ENCODE results near the gene PPP1R9B.

The PPP1R9B gene

DNA sequence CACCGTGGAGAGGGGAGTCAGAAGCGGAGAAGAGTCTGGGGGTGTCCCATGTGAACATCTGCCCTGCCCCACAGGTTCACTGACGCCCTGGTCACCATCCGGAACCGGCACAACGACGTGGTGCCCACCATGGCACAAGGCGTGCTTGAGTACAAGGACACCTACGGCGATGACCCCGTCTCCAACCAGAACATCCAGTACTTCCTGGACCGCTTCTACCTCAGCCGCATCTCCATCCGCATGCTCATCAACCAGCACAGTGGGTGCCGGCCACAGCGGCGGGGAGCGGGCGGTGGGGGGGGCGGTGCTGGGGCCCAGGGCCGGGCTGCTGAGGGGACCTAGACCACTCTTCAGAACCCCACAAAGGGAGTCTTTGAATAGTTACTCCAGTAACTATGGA is 44.7 kb downstream of the PPP1R9B start:
- no peak for DNase-seq (ENCODE audit: low read depth)

DNA sequence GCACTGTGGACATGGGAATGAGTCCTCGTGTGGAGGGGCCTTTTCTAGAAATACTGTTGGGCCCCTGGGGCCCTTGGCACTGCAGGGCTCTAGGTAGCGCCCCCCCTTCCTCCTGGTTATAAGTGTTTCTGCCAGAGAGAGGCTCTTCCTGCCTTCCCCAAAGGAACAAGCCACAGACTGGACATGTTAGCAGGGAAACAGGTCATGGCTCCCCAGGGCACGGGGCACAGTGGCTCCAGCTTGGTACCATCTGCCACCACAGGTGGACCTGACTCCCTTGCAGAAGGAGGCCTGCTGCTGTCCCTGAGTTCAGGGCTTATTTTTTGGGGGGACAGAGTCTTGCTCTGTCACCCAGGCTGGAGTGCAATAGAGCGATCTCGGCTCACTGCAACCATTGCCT is 46.5 kb downstream of the PPP1R9B start:
- no peak for DNase-seq (ENCODE audit: low read depth)

DNA sequence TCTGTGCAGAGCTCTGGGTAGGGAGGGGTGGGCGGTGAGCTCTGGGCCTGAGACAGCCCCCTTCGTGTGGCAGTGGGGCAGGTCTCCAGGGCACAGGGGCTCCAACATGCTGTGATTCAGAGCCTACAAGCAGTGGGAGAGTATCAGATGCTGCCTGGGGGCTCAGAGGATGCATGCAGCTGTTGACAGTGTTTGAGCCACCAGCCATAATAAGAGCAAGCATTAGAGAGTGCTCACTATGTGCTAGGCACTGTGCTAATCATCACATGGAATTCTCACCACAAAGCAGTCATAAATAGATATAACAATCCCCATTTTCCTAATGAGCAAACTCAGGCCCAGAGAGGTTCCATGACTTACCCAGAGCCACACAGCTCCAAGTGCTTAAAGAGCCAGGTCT is 47.2 kb downstream of the PPP1R9B start:
- no peak for DNase-seq (ENCODE audit: low read depth)

DNA sequence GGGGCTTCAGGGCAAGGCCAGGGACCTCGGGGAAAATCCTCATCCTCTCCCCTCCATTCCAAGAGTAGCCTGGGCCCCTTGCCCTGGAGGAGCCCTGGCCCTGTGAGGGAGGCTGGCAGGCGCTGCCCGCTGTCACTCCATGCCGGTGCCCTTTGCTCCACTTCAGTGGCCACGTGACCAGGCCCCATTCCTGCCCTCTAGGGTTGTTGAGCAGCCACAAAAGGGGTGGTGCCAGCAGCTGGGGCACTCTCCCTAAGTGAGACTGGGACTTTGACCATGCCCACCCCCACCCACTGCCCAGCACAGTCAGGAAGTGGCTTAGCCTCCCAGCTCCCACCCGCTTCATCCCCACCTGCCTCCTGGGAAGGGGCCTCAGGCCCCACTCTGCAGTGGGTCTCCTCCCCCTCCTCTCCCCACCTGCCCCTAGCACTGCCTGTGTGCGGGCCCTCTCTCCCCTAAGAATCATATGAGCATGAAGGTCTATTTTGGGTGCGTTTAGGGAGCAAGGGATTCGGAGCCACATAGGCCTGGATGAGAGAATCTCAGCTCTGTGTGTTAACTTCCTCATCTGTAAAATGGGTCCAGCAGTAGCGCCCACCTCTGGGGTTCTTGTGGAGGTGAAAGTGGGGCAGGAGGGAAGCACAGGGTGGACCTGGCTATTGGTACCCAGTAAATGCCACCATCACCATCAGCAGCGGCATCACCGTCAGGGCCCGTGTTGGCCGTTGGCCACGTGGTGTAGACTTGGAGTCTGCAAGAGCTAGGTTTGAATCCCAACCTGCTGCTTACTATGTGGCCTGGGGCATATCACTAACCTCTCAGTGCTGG is 48.1 kb downstream of the PPP1R9B start:
- DNase-seq (ENCODE audit: low read depth) = no peak

DNA sequence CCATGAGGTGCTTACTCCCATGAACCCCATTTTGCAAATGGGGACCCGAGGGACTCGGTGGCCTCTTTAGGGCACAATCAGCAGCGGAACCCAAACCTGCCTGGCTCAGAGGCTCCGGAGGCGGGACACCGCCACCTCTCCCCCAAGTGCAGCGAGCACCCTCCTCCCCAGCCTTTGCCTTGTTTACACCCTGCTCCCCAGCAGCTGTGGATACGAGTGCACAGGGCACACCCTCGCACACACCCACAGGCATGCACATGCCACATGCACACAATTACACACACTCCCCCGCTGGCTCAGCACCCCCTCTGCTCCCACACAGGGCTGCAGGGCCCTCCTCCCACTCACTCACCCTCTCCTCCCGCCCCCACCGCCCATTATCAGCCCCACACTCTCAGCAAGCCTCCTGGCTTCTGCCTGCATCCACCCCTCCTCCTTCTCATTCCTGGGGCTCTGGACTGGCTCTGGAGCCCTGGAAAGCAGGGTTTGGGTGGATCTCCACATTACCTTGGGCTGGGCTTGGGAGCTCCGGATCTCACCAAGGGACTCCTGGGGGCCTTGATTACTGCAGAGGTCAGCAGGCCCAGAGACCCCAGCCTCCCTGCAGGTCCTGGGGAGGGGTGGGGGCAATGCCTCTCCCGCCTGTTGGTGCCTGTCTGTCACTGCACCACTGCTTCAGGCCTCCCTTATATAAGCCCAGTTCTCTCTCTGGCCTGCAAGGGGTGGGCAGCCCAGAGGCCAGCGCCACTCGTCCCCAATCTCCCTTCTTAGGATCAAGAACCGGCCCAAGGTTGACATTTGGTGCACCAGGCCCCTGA is 48.9 kb downstream of the PPP1R9B start:
- no peak for DNase-seq (ENCODE audit: low read depth)

DNA sequence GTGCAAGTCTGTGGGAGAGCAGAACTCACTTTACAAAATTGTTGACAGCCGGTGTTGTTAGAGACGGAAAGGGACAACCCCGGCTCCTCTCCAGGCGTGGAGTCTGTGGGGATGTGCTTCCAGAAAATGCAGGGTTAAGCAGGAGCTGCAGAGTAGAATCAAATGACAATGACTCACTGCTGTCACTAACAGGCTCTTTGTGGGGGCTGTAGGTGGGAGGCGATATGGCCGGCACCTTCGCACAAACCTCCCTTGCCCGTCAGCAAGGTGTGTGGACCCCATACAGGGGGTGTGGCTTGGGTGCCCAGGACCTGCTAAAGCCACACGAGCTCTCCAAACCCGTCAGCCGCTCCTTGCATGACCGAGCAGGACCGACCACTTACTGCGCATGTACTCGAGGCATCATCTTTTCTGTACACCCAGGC is 49.5 kb downstream of the PPP1R9B start:
- DNase-seq (ENCODE audit: low read depth) = no peak

DNA sequence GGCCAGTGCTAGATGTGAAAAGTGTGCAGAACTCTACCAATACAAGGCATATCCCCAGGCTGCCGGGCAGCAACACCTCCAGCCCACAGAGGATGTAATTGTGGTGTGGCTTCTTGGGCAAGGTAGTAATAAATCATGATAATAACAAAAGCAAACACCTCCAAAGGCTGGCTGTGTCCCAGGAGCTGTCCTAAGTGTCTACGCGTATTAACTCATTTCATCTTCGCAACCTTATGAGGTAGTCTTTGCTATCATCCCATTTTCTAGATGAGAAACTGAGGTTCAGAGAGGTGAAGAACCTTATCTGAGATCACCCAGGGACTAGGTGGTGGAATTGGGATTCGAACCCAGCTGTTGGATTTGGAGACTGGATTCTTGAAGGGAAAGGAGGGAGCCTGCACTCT is 50.0 kb downstream of the PPP1R9B start:
- DNase-seq (ENCODE audit: low read depth) = no peak

DNA sequence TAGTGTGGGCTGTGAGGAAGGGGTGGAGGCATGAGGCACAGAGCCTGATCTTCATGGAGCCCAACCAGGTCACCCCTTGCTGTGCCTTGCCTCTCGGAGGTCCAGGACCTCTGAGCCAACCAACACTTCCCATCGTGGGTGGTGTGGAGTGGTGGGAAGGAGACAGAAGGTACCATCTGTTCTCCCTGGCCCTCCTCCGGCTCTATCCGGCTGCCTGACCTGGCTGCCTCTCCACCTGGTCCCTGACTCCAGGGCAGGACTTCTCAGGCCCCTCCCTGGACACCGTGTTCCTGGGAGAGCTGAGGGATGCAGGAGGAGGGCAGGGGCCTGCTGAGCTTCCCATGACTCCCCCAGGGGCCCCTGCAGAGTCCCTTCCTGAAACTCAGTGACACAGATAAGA is 51.5 kb downstream of the PPP1R9B start:
- DNase-seq (ENCODE audit: low read depth) = no peak

DNA sequence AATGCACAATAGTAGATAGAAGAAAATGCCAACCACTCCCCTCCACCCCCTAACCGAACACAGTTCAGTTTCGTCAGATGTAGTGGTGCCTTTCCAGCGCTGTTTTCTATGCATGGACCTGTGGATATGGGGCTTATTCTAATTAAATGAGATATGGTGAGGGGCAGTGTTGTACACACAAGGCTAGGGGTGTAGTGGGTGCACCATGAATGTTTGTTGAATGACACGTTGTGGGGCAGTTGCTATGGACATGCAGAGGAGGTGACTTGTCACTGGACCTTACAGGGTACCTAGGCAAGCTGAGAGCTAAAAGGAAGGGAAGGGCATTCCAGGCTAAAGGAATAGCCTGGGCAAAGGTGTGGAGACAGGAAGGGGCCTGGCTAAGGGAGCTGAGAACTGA is 51.9 kb downstream of the PPP1R9B start:
- DNase-seq (ENCODE audit: low read depth) = no peak

DNA sequence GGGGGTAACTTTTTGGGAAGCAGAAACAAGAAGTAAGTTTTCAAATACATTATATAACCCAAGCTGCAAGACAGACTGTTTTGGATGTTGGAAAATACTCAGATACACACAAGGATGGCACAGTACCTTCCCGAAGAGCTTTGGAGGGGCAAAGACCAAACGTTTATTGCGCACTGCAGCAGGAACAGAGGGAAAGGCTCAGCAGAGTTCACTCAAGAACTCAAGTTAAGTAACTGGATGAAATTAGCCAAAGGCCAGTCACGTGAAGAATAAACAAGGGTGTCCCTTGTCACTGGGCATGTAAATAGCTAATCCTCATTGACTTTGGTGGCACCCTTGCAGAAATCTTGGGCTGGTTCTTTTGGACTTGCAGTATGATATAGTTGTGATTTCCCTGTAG is 52.6 kb downstream of the PPP1R9B start:
- DNase-seq (ENCODE audit: low read depth) = no peak

DNA sequence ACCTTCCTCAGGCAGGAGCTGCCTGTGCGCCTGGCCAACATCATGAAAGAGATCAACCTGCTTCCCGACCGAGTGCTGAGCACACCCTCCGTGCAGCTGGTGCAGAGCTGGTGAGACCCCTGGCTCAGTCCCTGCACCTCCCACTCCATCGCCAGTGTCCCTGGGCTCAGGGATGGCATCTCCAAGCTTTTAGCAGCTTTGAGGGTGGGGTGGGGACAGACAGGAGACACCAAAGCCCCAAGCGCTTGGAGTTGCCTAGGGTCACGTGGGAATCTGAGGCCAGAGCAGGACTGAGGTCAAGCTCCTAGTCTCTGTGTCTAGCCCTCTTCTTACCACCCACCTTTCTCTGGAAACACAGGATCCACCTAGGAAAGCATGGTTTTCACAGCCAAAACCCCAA is 53.0 kb downstream of the PPP1R9B start:
- no peak for DNase-seq (ENCODE audit: low read depth)

DNA sequence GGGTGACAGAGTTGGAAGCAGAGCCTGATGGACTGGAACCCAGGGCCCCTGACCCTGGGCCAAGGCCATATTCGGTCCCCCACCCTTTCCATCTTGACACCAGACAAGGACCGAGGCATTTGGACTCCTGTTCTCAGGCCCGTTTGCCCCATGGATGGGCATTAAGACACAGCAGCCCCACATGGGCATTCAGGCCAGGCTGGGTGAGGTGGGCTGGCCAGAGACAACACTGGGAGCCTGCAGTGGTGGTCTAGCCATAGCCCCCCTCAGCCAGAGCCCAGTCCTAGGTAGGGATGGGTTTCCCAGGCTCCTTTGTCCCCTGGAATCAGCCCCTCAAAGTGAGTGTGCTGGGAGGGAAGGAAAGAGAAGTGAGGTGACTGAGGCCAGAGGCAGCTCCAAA is 53.7 kb downstream of the PPP1R9B start:
- DNase-seq (ENCODE audit: low read depth) = no peak

DNA sequence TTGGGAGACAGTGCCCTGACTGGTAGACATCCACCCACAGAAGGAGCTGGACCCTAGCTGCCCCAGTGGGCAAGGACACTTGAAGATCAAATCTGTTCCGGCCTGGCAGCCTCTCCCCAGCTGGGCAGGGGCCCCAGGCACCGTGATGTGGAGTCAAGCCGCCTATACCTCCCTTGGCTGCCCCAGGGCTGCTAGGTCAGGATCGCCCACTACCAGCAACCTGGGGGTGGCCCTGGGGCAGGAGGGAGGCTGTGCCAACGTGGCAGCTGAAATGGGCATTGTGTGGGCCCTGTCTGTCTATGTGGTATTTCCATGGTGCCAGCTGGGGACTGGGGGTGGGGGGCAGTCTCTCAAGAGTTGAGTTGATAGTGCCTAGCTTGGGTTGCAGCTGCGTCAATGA is 54.4 kb downstream of the PPP1R9B start:
- no peak for DNase-seq (ENCODE audit: low read depth)

DNA sequence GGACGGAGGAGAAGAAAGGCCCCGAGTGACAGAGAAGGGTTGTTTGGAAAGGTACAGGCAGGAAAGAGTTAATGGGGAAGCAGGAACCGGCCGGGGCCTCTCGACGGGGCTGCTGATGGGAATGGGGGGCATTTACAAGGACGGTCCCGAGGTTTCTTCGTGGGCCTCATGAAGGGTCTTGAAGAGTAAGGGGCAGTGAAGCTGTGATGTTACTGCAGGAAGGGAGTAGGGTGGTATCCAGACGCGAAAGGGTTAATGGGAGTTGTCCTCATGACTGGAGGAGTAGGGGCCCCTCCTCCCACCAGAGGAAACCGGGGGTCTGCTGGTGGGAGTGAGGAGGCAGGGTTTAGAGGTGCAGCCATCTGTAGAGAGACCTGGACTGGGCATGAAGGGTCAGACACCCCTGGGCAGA is 54.8 kb downstream of the PPP1R9B start:
- no peak for DNase-seq (ENCODE audit: low read depth)

DNA sequence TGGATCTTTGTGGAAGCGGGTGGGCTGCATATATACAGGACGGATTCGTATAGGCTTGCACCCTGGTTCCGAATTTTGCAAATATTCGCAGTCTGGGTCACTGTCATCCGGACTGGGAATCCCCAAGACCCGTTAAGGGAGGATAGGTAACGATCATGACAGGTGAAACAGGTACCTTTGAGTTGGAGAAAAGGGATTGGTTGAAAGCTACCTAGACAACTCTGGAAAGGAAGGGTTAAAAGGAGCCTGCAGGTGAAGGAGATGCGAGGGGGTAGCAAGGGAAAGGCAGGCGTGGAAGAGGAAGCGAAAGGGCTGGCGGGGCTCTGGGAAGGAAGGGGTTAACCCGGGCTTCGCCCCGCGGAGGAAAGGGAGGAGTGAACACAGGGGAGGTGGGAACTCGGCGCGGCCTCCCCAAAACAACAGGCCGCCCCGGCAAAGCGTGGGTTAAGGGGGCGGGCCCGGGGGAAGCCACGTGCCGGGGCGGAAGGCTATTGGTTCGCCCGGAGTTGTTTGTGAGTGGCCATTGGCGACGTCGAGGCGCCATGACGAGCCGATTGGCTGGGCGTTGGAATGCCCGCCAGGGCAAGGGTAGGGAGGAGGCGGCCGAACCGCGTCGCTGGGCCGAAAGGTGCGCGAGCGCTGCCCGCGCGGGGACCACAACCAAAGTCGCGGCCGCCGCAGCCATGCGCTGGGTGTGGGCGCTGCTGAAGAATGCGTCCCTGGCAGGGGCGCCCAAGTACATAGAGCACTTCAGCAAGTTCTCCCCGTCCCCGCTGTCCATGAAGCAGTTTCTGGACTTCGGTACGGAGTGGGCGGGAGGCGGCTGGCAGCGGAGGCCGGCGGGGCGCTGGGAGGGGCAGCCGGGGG is 55.5 kb downstream of the PPP1R9B start, which contains the start of gene PDK2:
PDK2 (plus strand) TSS at position 599 of the 867 bp plus-strand sequence; CDS start at position 684, 85 bp downstream.
- peak; percentile 94 for DNase-seq (ENCODE audit: low read depth)

DNA sequence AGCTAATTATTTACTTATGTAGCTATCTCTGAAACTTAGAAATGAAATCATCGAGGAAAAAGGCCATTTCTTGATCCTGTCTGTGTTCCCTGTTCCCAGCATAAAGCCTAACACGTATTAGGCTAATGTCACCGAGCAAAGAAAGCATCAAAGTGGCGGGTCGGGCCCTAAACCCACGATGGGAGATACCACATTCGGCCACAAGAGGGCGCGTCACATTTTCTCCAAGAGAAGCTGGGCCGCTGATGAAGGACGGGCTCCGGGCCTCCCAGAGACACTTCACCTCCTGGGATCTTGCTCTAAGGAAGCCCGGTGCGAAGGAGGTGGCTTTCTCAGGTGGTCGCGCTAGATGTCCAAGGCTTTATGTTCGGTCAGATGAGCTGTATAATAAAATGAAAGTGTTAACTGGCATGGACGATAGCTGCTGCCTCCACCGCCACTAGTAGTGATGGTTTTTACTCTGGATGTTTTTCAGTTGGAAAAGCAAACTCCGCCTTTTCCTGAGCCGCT is 56.2 kb downstream of the PPP1R9B start:
- peak; percentile 86 for DNase-seq (ENCODE audit: low read depth)

DNA sequence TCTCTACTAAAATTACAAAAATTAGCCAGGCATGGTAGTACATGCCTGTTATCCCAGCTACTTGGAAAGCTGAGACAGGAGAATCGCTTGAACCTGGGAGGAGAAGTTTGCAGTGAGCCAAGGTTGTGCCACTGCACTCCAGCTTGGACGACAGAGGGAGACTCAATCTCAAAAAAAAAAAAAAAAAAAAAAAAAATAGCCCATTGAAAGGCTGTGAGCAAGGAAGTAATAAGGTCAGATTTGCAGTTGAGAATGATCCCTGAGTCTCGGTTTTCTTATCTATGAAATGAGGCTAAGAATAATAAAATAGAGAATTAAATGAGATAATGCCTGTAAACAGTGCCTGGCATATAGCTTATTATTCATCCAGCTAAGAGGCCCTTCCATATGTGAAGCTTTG is 56.7 kb downstream of the PPP1R9B start:
- no peak for DNase-seq (ENCODE audit: low read depth)

DNA sequence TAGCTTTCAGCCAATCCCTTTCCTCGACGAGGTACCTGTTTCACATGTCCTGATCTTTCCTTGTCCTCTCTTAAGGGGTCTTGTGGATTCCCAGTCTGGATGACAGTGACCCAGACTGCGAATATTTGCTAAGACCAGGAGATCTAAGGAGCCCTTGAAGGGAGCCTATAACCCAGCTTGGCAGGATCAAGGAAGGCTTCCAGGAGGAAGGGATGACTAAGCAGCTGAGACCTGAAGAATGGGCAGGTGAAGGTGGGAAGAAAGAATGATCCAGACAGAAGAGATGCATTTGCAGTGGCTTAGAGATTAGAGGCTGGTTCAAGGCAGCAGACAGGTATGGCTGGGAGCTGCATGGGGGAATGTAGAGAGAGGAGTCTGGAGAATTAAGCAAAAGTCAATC is 57.2 kb downstream of the PPP1R9B start:
- DNase-seq (ENCODE audit: low read depth) = no peak

DNA sequence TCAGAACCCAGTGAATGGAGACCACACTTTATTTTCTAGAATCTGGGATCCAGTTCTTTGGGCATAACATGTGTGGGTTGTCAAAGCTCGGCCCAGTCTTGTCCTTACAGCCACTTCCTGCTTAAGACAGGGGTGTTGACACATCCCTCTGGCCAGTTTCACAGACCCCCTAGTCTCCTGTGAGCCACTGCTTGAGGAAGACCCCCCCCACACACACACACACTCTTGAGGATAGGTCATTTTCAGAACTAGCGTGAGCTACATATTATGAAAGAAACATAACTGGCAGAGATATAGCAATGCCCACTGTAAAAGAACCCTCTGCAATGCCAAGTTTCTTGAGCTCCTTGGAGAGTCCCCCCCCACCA is 58.6 kb downstream of the PPP1R9B start:
- DNase-seq (ENCODE audit: low read depth) = no peak

DNA sequence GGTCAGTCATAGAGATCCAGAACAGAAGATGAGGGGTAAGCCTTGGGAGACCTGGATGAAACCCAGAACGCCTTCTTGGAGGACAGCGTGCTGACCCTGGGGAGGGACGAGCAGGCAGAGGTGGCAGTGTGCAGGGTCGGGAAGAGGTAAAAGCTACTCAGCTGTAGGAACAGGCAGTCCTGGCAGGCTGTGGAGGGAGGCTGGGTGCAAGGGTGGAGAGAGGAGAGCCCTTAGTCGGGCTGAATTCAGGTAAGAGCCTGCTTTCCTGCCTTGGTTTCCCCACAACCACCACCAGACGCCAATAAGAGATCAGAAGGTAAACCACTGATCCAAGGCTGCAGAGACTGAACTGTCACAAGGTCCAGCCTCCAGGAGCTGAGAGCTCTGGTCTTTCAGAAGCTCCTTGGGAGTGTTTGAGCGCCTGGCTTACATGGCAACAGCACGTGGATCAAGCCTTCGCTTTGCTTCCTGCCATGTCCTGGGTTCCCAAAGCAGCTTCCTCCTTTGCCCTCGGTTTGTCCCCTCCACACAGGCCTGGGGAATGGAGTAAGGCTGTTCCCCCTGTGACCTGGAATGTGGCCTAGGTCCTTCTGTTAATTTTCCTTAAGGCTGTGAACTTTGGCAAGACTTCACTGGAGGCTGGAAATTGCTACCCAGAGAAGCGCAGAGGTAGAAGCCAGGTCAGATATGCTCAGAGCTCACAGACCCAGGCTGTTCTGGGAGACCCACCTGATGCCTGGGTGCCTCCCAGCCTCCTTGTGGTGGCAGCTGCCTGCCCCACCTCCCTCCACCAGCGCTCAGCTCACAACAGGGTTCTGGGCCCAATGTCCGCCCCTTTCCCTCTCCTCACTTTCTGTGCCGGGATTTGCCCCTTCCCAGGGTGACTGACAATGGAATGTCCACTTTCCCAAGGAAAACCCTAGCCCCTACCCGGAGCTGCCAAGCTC is 59.2 kb downstream of the PPP1R9B start:
- no peak for DNase-seq (ENCODE audit: low read depth)

DNA sequence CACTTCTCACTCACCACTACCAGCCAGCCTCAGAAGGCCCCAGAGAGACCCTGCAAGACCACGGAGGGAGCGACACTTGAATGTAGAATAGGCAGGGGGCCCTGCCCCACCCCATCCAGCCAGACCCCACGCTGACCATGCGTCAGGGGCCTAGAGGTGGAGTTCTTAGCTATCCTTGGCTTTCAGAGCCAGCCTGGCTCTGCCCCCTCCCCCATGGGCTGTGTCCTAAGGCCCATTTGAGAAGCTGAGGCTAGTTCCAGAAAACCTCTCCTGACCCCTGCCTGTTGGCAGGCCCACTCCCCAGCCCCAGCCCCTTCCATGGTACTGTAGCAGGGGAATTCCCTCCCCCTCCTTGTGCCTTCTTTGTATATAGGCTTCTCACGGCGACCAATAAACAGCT is 60.4 kb downstream of the PPP1R9B start:
- DNase-seq (ENCODE audit: low read depth) = no peak
